ENCODE results near the gene CLMN.

- TF ChIP-seq CTCF (IDR thresholded peaks at IDR 0.05; ENCODE audit: insufficient read depth, low read length) (no peak), POLR2AphosphoS5 (IDR thresholded peaks at IDR 0.05; ENCODE audit: low read depth) (no peak)
These were observed 175.7 kb downstream of the CLMN start for GRCh38 chr14:95143808-95144620.
